Upper lobe of right lung (tissue), 1 donor: ENCODE results near the gene RDX. TPM values are rescaled to one million over a fixed set of nuclear protein-coding genes. Genes with fewer than 3 reads are reported as not detected.
"Not testable (repeated sequence)": the region's sequence is repeated elsewhere in the genome, so short reads cannot be mapped to it uniquely, and the experiment has no call there.

Experiments
- ATAC-seq: fragments of 200-7000 bp; cut with Tn5 transposase; one replicate; pipeline ENCODE4 v1.9.1; 2020; ENCODE audit warnings: mild to moderate bottlenecking, moderate library complexity
- DNase-seq: peaks from one replicate; pipeline ENCODE4 v3.0.0-alpha.2; 2020
- H3K27ac ChIP-seq: fragments of 200-600 bp; one replicate; pipeline ENCODE4 v1.8.0; 2022
- H3K27me3 ChIP-seq: fragments of 200-600 bp; one replicate; pipeline ENCODE4 v1.8.0; 2022; ENCODE audit warnings: mild to moderate bottlenecking
- H3K36me3 ChIP-seq: fragments of 200-600 bp; one replicate; pipeline ENCODE4 v1.8.0; 2022
- H3K4me1 ChIP-seq: fragments of 200-600 bp; one replicate; pipeline ENCODE4 v1.8.0; 2022
- H3K4me3 ChIP-seq: fragments of 200-600 bp; one replicate; pipeline ENCODE4 v1.8.0; 2022; ENCODE audit warnings: mild to moderate bottlenecking
- H3K9me3 ChIP-seq: fragments of 200-600 bp; one replicate; pipeline ENCODE4 v1.8.0; 2022
- CTCF ChIP-seq: fragments of 200-600 bp; IDR thresholded peaks from one replicate; pipeline ENCODE4 v1.8.0; 2022; ENCODE audit warnings: antibody characterized with exemption
- intact Hi-C: fragments of 100-400 bp; cut with DNase I; formaldehyde crosslinking; loops from one replicate; pipeline ENCODE4 v1.11.0; 2022
- total RNA-seq: library from RNA; stranded (reverse); fragmentation: NEBNext Ultra II Directional; extraction: Animal tissue kit (Norgen Biotek cat#: 25700); gene quantifications from one replicate; pipeline ENCODE4 v1.2.1, GENCODE V29; 2021
- donor health status: DM: no; HTN: yes; CAD: no; lungs with severe emphysema.

Gene RDX
- total RNA-seq, 1 donor from 2014 or later: 146 TPM

- no peaks in the 10 kb centered on the region for H3K9me3 ChIP-seq
- no peak overlapping the region for H3K27ac ChIP-seq
- intact Hi-C loops: no loop called here
- H3K4me1 ChIP-seq: peaks cover 15% of the 10 kb centered on the region
- no peaks in the 10 kb centered on the region for H3K27me3 ChIP-seq
- ATAC-seq (no peak), DNase-seq (no peak)
- TF ChIP-seq CTCF: no peak
- H3K36me3 ChIP-seq: peaks cover 5% of the 10 kb centered on the region
- no peak overlapping the region for H3K4me3 ChIP-seq
These were observed 12.6 kb downstream of the RDX start for GRCh38 chr11:110283862-110284261.

GRCh38 chr11:110280595-110280994, 15.8 kb downstream of the RDX start:
- H3K27ac ChIP-seq, intact Hi-C loops, DNase-seq, H3K27me3 ChIP-seq, H3K9me3 ChIP-seq, H3K4me1 ChIP-seq, H3K4me3 ChIP-seq, ATAC-seq: not testable (repeated sequence)
- H3K36me3 ChIP-seq: peaks cover 18% of the 10 kb centered on the region

GRCh38 chr11:110279881-110280280, 16.5 kb downstream of the RDX start:
- TF ChIP-seq CTCF: no peak
- ATAC-seq: no peak
- Histone ChIP-seq H3K4me3 (no peak overlapping the region), H3K9me3 (no peaks in the 10 kb centered on the region), H3K27ac (no peak overlapping the region), H3K27me3 (no peaks in the 10 kb centered on the region), H3K36me3 (peaks cover 18% of the 10 kb centered on the region), H3K4me1 (no peaks in the 10 kb centered on the region)
- intact Hi-C loops: no loop called here
- DNase-seq: no peak

GRCh38 chr11:110272919-110273318, 23.5 kb downstream of the RDX start:
- H3K4me1 ChIP-seq: no peaks in the 10 kb centered on the region
- ATAC-seq (no peak), DNase-seq (no peak)
- no peak overlapping the region for H3K27ac ChIP-seq
- intact Hi-C loops: no loop called here
- H3K36me3 ChIP-seq: peaks cover 54% of the 10 kb centered on the region
- H3K4me3 ChIP-seq: no peak overlapping the region
- no peak for TF ChIP-seq CTCF
- no peaks in the 10 kb centered on the region for H3K9me3 ChIP-seq
- H3K27me3 ChIP-seq: no peaks in the 10 kb centered on the region

- ATAC-seq (no peak), DNase-seq (no peak)
- H3K9me3 ChIP-seq: no peaks in the 10 kb centered on the region
- H3K27ac ChIP-seq: no peak overlapping the region
- H3K4me1 ChIP-seq: no peaks in the 10 kb centered on the region
- peaks cover 45% of the 10 kb centered on the region for H3K36me3 ChIP-seq
- TF ChIP-seq CTCF: no peak
- no peaks in the 10 kb centered on the region for H3K27me3 ChIP-seq
- intact Hi-C loops: no loop called here
- H3K4me3 ChIP-seq: no peak overlapping the region
These were observed 26.4 kb downstream of the RDX start for GRCh38 chr11:110269996-110270395.

GRCh38 chr11:110268441-110268840, 28.0 kb downstream of the RDX start:
- intact Hi-C loops: no loop called here
- no peak overlapping the region for H3K4me3 ChIP-seq
- H3K27ac ChIP-seq: no peak overlapping the region
- no peak for DNase-seq
- no peaks in the 10 kb centered on the region for H3K4me1 ChIP-seq
- no peak for TF ChIP-seq CTCF
- H3K9me3 ChIP-seq: no peaks in the 10 kb centered on the region
- no peaks in the 10 kb centered on the region for H3K27me3 ChIP-seq
- no peak for ATAC-seq
- peaks cover 51% of the 10 kb centered on the region for H3K36me3 ChIP-seq
